Measurements from ENCODE around the gene UBTF.

The UBTF gene

DNA sequence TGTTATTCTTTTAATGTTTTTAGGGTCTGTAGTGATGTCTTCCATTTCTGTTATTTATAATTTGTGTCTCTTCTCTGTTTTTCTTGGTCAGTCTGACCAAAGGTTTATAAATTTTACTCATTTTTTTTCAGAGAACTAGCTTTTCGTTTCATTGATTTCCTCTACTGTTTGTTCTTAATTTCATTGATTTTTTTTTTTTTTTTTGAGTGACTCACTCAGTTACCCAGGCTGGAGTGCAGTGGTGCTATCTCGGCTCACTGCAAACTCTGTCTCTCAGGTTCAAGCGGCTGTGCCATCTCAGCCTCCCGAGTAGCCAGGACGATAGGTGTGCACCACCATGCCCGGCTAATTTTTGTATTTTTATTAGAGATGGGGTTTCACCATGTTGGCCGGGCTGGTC lies 12.6 kb upstream of the UBTF start:
- no peak for DNase-seq (ENCODE audit: extremely low spot score)
- TF ChIP-seq FOXM1 (IDR thresholded peaks at IDR 0.05; ENCODE audit: borderline replicate concordance) (no peak), ELF4 (IDR thresholded peaks at IDR 0.05) (no peak), FOXA1 (IDR thresholded peaks at IDR 0.05) (no peak), ZNF384 (IDR thresholded peaks at IDR 0.05) (0 out of 2 replicates have a peak, but pooled peaks have one; percentile 32), FOXK2 (IDR thresholded peaks at IDR 0.05) (no peak), SUZ12 (IDR thresholded peaks at IDR 0.05) (no peak), L3MBTL2 (conservative IDR thresholded peaks at IDR 0.05) (no peak), SP1 (IDR thresholded peaks at IDR 0.05) (no peak)
- CTCF ChIA-PET = no interaction called here
- POLR2A ChIA-PET = no interaction called here

DNA sequence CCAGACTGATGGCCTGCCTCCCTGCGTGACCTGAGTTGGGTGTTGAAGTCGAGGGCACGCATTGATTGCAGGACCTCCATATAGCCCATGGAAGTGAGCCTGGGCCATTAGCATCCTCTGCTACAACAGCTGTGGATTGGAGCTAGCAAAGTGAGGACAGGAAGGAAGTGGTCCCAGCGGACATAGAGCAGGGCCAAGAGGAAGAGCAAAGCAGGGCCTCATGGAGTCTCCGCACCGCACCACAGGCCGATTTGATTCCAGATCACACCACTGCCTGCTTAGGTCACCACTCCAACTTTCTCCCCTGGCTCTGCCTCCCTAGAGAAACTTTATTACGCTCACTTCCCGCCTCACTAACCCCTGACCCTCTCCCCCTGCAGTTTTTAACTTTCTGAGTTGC lies 10.7 kb upstream of the UBTF start:
- POLR2A ChIA-PET = no interaction called here
- CTCF ChIA-PET = no interaction called here
- DNase-seq (ENCODE audit: extremely low spot score) = no peak
- TF ChIP-seq SP1 (IDR thresholded peaks at IDR 0.05) = no peak
- no peak for TF ChIP-seq ELF4 (IDR thresholded peaks at IDR 0.05)
- TF ChIP-seq NFRKB (IDR thresholded peaks at IDR 0.05) = no peak
- no peak for TF ChIP-seq FOXA1 (IDR thresholded peaks at IDR 0.05)
- no peak for TF ChIP-seq LEF1 (IDR thresholded peaks at IDR 0.05; ENCODE audit: borderline replicate concordance)
- TF ChIP-seq CTBP1 (IDR thresholded peaks at IDR 0.05; ENCODE audit: borderline replicate concordance) = no peak
- TF ChIP-seq ARNT (IDR thresholded peaks at IDR 0.05) = no peak
- TF ChIP-seq, protein P1, sequence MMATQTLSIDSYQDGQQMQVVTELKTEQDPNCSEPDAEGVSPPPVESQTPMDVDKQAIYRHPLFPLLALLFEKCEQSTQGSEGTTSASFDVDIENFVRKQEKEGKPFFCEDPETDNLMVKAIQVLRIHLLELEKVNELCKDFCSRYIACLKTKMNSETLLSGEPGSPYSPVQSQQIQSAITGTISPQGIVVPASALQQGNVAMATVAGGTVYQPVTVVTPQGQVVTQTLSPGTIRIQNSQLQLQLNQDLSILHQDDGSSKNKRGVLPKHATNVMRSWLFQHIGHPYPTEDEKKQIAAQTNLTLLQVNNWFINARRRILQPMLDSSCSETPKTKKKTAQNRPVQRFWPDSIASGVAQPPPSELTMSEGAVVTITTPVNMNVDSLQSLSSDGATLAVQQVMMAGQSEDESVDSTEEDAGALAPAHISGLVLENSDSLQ (IDR thresholded peaks at IDR 0.05) = no peak
- TF ChIP-seq ZNF384 (IDR thresholded peaks at IDR 0.05) = no peak
- no peak for TF ChIP-seq FOXK2 (IDR thresholded peaks at IDR 0.05)
- no peak for TF ChIP-seq SUZ12 (IDR thresholded peaks at IDR 0.05)
- no peak for TF ChIP-seq FOXM1 (IDR thresholded peaks at IDR 0.05; ENCODE audit: borderline replicate concordance)

DNA sequence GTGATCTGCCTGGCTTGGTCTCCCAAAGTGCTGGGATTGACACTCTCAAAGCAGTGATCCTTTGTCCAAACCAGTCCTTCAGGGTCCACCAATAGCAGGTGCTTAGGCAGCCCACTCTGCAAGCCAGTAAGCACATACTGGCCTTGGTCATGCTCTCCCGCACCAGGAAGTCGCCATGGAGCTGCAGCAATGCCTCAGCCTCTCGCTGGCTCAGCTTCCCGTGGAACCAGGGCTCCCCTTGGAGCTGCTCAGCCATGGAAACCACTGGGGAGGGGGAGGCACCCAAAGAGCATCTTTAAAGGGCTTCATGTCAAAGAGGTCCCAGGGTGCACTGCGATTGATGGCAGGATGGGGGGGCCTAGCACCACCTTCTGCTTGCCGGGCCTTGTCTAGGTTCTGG lies 9.6 kb upstream of the UBTF start:
- no peak for TF ChIP-seq ELF4 (IDR thresholded peaks at IDR 0.05)
- TF ChIP-seq ZNF384 (IDR thresholded peaks at IDR 0.05) = no peak
- TF ChIP-seq LEF1 (IDR thresholded peaks at IDR 0.05; ENCODE audit: borderline replicate concordance) = no peak
- no peak for TF ChIP-seq BHLHE40 (IDR thresholded peaks at IDR 0.05; ENCODE audit: borderline replicate concordance)
- no peak for TF ChIP-seq NFRKB (IDR thresholded peaks at IDR 0.05)
- no peak for TF ChIP-seq TARDBP (IDR thresholded peaks at IDR 0.05)
- TF ChIP-seq L3MBTL2 (conservative IDR thresholded peaks at IDR 0.05) = no peak
- POLR2A ChIA-PET = interaction anchor here (1.1 kb wide), 1 partner anchor 8 kb away, joined by 3 read pairs; no protein-coding TSS in a partner anchor
- CTCF ChIA-PET = interaction anchor here (0.5 kb wide), 1 partner anchor 224 kb away, joined by 3 read pairs; no protein-coding TSS in a partner anchor

DNA sequence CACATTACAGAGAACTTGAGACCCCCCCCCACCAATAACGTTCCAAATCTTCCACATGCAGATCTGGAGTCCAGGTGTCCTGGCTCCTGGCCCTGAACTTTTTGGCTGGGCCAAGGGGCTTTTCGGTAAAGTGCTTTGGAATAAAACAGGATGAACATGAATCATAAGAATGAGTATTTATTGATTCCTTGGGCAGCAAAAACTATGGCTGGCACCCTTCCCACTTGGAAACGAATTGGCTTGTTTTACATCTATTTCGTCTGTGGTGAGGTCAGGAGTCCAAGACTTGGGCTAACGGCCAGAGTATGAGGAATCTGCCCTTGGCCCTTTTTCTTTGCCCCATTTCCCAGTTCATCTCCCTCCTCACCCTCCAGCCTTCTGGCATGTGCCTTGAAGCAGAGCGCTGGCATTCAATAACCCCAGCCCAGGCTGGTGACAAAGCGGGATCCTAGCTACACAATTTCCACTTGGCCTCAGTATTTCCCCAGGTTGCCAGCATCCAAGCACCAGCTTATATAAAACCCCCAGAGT lies 4.1 kb upstream of the UBTF start:
- DNase-seq (ENCODE audit: extremely low spot score) = no peak
- TF ChIP-seq HDGF (IDR thresholded peaks at IDR 0.05; ENCODE audit: borderline replicate concordance) = no peak
- no peak for TF ChIP-seq TARDBP (IDR thresholded peaks at IDR 0.05)
- no peak for TF ChIP-seq SP1 (IDR thresholded peaks at IDR 0.05)
- TF ChIP-seq SUZ12 (IDR thresholded peaks at IDR 0.05) = no peak
- no peak for TF ChIP-seq ZNF384 (IDR thresholded peaks at IDR 0.05)
- no peak for TF ChIP-seq FOXM1 (IDR thresholded peaks at IDR 0.05; ENCODE audit: borderline replicate concordance)
- TF ChIP-seq NFRKB (IDR thresholded peaks at IDR 0.05) = no peak
- TF ChIP-seq BHLHE40 (IDR thresholded peaks at IDR 0.05; ENCODE audit: borderline replicate concordance) = no peak
- no peak for TF ChIP-seq ARNT (IDR thresholded peaks at IDR 0.05)
- TF ChIP-seq, protein P1 (IDR thresholded peaks at IDR 0.05) = no peak
- TF ChIP-seq ELF4 (IDR thresholded peaks at IDR 0.05) = no peak
- TF ChIP-seq FOXA1 (IDR thresholded peaks at IDR 0.05) = no peak
- TF ChIP-seq FOXK2 (IDR thresholded peaks at IDR 0.05) = no peak
- TF ChIP-seq CTBP1 (IDR thresholded peaks at IDR 0.05; ENCODE audit: borderline replicate concordance) = no peak
- TF ChIP-seq LEF1 (IDR thresholded peaks at IDR 0.05; ENCODE audit: borderline replicate concordance) = no peak
- TF ChIP-seq L3MBTL2 (conservative IDR thresholded peaks at IDR 0.05) = no peak
- CTCF ChIA-PET = no interaction called here
- POLR2A ChIA-PET = interaction anchor here (0.7 to 0.9 kb wide), 2 partner anchors 88 to 168 kb away, joined by 3 read pairs; no protein-coding TSS in a partner anchor

More for the DNA sequence above, 9.6 kb upstream of the UBTF start:
- no peak for DNase-seq (ENCODE audit: extremely low spot score)

DNA sequence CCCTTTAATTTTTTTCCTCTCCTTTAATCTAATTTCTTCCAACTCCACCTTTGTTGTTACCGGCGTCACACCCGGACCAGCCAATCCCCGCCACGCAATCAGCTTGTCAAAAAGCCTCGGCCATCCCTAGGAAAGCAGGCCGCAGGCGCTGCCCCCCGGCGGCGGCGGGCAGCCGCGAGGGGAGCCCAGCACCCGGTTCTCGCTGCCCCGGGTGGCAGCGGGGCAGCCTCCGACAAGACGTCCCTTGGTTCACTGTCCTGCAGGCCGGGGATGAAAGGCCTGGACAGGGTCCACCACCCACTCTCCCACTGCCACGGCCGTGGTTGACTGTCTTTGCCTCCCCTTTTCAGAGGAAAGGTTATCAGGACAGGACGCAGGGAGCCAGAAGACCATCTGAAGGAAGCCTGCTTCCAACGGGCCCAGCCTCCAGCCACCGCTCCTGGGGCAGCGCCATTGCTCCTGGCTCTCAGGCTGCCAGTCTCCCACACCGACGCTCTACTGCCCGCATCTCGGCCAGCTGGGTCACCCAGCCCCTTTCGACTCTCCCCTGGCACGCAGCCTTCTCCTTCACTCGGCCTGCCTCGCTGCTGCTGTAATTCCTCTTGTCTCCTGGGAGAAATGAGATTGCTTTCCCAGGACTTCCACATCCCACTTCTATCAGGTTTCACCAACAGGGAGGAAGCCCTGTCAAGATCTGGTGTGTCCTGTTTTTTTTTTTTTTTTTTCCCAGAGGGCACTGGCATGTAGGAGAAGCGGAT lies 2.8 kb upstream of the UBTF start:
- POLR2A ChIA-PET = interaction anchor here (0.9 to 5.1 kb wide), 10 partner anchors 11 to 486 kb away, joined by 3 to 27 read pairs (median 5); partner anchors contain the start of genes ATXN7L3, DBF4B, GRN and SLC25A39
- CTCF ChIA-PET = interaction anchor here (0.7 to 1.5 kb wide), 4 partner anchors 11 to 1768 kb away, joined by 3 to 5 read pairs (median 4); no protein-coding TSS in a partner anchor
- no peak for TF ChIP-seq HDGF (IDR thresholded peaks at IDR 0.05; ENCODE audit: borderline replicate concordance)
- TF ChIP-seq FOXM1 (IDR thresholded peaks at IDR 0.05; ENCODE audit: borderline replicate concordance) = no peak
- no peak for TF ChIP-seq ARNT (IDR thresholded peaks at IDR 0.05)
- no peak for TF ChIP-seq CTBP1 (IDR thresholded peaks at IDR 0.05; ENCODE audit: borderline replicate concordance)
- TF ChIP-seq, protein P1 (IDR thresholded peaks at IDR 0.05) = no peak
- no peak for TF ChIP-seq SP1 (IDR thresholded peaks at IDR 0.05)
- TF ChIP-seq FOXA1 (IDR thresholded peaks at IDR 0.05) = no peak
- peak; percentile 90 for TF ChIP-seq ZNF384 (IDR thresholded peaks at IDR 0.05)
- TF ChIP-seq TARDBP (IDR thresholded peaks at IDR 0.05) = no peak
- DNase-seq (ENCODE audit: extremely low spot score) = no peak

DNA sequence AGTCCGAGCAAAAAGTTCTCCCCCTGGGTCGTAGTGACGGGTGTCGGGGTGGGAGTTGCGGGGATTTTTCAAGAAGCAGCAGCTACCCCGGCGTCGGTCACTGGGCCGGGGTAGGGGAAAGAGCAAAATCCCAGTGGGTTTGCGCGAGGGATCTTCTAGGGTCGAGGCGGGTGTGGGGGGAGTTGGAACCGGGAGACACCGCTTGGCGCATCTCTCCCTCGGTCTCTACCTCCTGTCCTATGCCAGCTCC lies 2.3 kb upstream of the UBTF start:
- DNase-seq (ENCODE audit: extremely low spot score) = no peak
- ChIA-PET POLR2A (interaction anchor here (0.9 to 5.1 kb wide), 12 partner anchors 8 to 487 kb away, joined by 3 to 27 read pairs (median 5); partner anchors contain the start of genes ATXN7L3, DBF4B, GRN and RUNDC3A), CTCF (interaction anchor here (1.0 to 1.5 kb wide), 3 partner anchors 11 to 109 kb away, joined by 3 to 5 read pairs (median 5); no protein-coding TSS in a partner anchor)
- TF ChIP-seq FOXM1 (IDR thresholded peaks at IDR 0.05; ENCODE audit: borderline replicate concordance) (no peak), HDGF (IDR thresholded peaks at IDR 0.05; ENCODE audit: borderline replicate concordance) (no peak), TARDBP (IDR thresholded peaks at IDR 0.05) (no peak), L3MBTL2 (conservative IDR thresholded peaks at IDR 0.05) (no peak), SUZ12 (IDR thresholded peaks at IDR 0.05) (no peak), LEF1 (IDR thresholded peaks at IDR 0.05; ENCODE audit: borderline replicate concordance) (no peak), ARNT (IDR thresholded peaks at IDR 0.05) (no peak), FOXA1 (IDR thresholded peaks at IDR 0.05) (no peak), CTBP1 (IDR thresholded peaks at IDR 0.05; ENCODE audit: borderline replicate concordance) (no peak), BHLHE40 (IDR thresholded peaks at IDR 0.05; ENCODE audit: borderline replicate concordance) (no peak), SP1 (IDR thresholded peaks at IDR 0.05) (no peak), ZNF384 (IDR thresholded peaks at IDR 0.05) (no peak), NFRKB (IDR thresholded peaks at IDR 0.05) (no peak), ELF4 (IDR thresholded peaks at IDR 0.05) (no peak), FOXK2 (IDR thresholded peaks at IDR 0.05) (no peak)
- TF ChIP-seq, protein P1 (IDR thresholded peaks at IDR 0.05) = no peak
